Mesothelial cell of epicardium (in vitro differentiated cells): ENCODE data around the gene PLK1. TPM values are rescaled to one million over a fixed set of nuclear protein-coding genes. Genes with fewer than 3 reads are reported as not detected.

Experiments
- DNase-seq, 2 experiments: peaks; one replicate each; pipeline ENCODE4 v3.0.0; 2021; ENCODE audit warnings: low spot score in 2 of 2; ENCODE audit not compliant: unreplicated experiment in 2 of 2
- H3K27ac Mint-ChIP-seq: 2 replicates; pipeline ENCODE4 v1.8.0; 2021; ENCODE audit warnings: mixed read lengths
- H3K27me3 Mint-ChIP-seq: 2 replicates; pipeline ENCODE4 v1.8.0; 2021; ENCODE audit warnings: low read depth, mixed read lengths
- H3K36me3 Mint-ChIP-seq: 2 replicates; pipeline ENCODE4 v1.8.0; 2021; ENCODE audit warnings: mixed read lengths
- H3K4me1 Mint-ChIP-seq: 2 replicates; pipeline ENCODE4 v1.8.0; 2021; ENCODE audit warnings: mixed read lengths
- H3K4me3 Mint-ChIP-seq: 2 replicates; pipeline ENCODE4 v1.8.0; 2021; ENCODE audit warnings: mild to moderate bottlenecking, moderate library complexity, mixed read lengths
- H3K9me3 Mint-ChIP-seq: 2 replicates; pipeline ENCODE4 v1.8.0; 2021; ENCODE audit warnings: mixed read lengths
- CTCF ChIP-seq: fragments of 200-600 bp; sonication (generic); IDR thresholded peaks from one replicate; pipeline ENCODE4 v1.5.0; 2021; ENCODE audit warnings: antibody characterized with exemption; ENCODE audit not compliant: unreplicated experiment
- total RNA-seq: library from RNA; stranded (reverse); gene quantifications from 3 replicates; pipeline ENCODE4 v1.2.1, GENCODE V29; 2021

The PLK1 gene
- total RNA-seq, 1 donor from 2014 or later = 23.8 TPM

- TF ChIP-seq CTCF = no peak
- no peaks in the 10 kb centered on the region for H3K9me3 Mint-ChIP-seq
- H3K4me1 Mint-ChIP-seq = no peaks in the 10 kb centered on the region
- no peak overlapping the region for H3K4me3 Mint-ChIP-seq
- no peaks in the 10 kb centered on the region for H3K27me3 Mint-ChIP-seq
- peaks cover 41% of the 10 kb centered on the region for H3K36me3 Mint-ChIP-seq
- H3K27ac Mint-ChIP-seq = no peak overlapping the region
- DNase-seq = no peak
Observed at GRCh38 chr16:23666571-23667354, 11.9 kb upstream of the PLK1 start.

- Mint-ChIP-seq H3K4me3 (no peak overlapping the region), H3K36me3 (peaks cover 40% of the 10 kb centered on the region), H3K27ac (no peak overlapping the region), H3K4me1 (no peaks in the 10 kb centered on the region), H3K9me3 (no peaks in the 10 kb centered on the region), H3K27me3 (no peaks in the 10 kb centered on the region)
- DNase-seq = no peak
- TF ChIP-seq CTCF = no peak
Observed at GRCh38 chr16:23667355-23667659, 11.4 kb upstream of the PLK1 start.

- Mint-ChIP-seq H3K4me3 (no peak overlapping the region), H3K36me3 (peaks cover 35% of the 10 kb centered on the region), H3K4me1 (no peaks in the 10 kb centered on the region), H3K27me3 (no peaks in the 10 kb centered on the region), H3K27ac (no peak overlapping the region), H3K9me3 (no peaks in the 10 kb centered on the region)
- DNase-seq = no peak
- TF ChIP-seq CTCF = no peak
Observed at GRCh38 chr16:23668225-23668624, 10.5 kb upstream of the PLK1 start.

DNA sequence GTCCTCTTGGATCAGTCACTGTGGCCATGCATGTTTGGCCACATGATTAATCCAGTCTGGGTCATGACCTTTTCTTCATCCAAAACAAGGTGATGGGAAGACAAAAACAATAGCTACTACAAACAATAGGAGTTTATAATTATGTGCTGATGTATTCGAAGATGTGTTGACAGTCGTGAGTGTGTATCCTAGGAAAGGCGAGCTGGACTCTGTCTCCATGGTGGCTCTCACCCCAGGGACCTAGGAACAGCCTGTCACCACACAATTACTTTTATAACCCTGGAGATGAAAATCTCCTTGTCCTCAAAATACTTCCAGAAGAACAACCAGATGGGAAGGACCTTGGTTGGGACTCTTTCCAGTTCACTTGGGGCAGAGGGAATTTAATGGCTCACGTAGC, 9.8 kb upstream of the PLK1 start:
- no peaks in the 10 kb centered on the region for H3K27me3 Mint-ChIP-seq
- no peaks in the 10 kb centered on the region for H3K4me1 Mint-ChIP-seq
- no peaks in the 10 kb centered on the region for H3K9me3 Mint-ChIP-seq
- no peak overlapping the region for H3K27ac Mint-ChIP-seq
- no peak for DNase-seq
- H3K36me3 Mint-ChIP-seq = peaks cover 33% of the 10 kb centered on the region
- TF ChIP-seq CTCF = no peak
- H3K4me3 Mint-ChIP-seq = no peak overlapping the region

- no peak for TF ChIP-seq CTCF
- Mint-ChIP-seq H3K27me3 (no peaks in the 10 kb centered on the region), H3K4me3 (no peak overlapping the region), H3K27ac (no peak overlapping the region), H3K36me3 (peaks cover 26% of the 10 kb centered on the region), H3K4me1 (no peaks in the 10 kb centered on the region), H3K9me3 (no peaks in the 10 kb centered on the region)
- DNase-seq = no peak
Observed at GRCh38 chr16:23670137-23670776, 8.4 kb upstream of the PLK1 start.
